HG03469 (cell line): ENCODE measurements around the gene C1orf141.
"Not testable (repeated sequence)": the region's sequence is repeated elsewhere in the genome, so short reads cannot be mapped to it uniquely, and the experiment has no call there.

Experiments
- ATAC-seq: cut with Tn5 transposase; IDR thresholded peaks from one replicate; pipeline ENCODE4 v1.9.1; 2021; ENCODE audit warnings: mild to moderate bottlenecking, moderate library complexity, moderate number of reproducible peaks; ENCODE audit not compliant: unreplicated experiment

Gene C1orf141

GRCh38 chr1:67089685-67090208 lies 45.0 kb downstream of the C1orf141 start:
- no peak for ATAC-seq

GRCh38 chr1:67088440-67088839 lies 46.3 kb downstream of the C1orf141 start:
- no peak for ATAC-seq

- ATAC-seq, result no peak
Measured at GRCh38 chr1:67085326-67085725, 49.4 kb downstream of the C1orf141 start.

- no peak for ATAC-seq
Measured at GRCh38 chr1:67084765-67085318, 49.9 kb downstream of the C1orf141 start.

- no peak for ATAC-seq
Measured at GRCh38 chr1:67078291-67078690, 56.5 kb downstream of the C1orf141 start.

- no peak for ATAC-seq
Measured at GRCh38 chr1:67077593-67077992, 57.2 kb downstream of the C1orf141 start.

- no peak for ATAC-seq
Measured at GRCh38 chr1:67072749-67073148, 62.0 kb downstream of the C1orf141 start.

- ATAC-seq, result not testable (repeated sequence)
Measured at GRCh38 chr1:67067655-67068054, 67.1 kb downstream of the C1orf141 start.

GRCh38 chr1:67062412-67062811 lies 72.4 kb downstream of the C1orf141 start:
- ATAC-seq, result no peak

GRCh38 chr1:67061266-67061665 lies 73.5 kb downstream of the C1orf141 start:
- no peak for ATAC-seq

- no peak for ATAC-seq
Measured at GRCh38 chr1:67060811-67061218, 74.0 kb downstream of the C1orf141 start.

- no peak for ATAC-seq
Measured at GRCh38 chr1:67059346-67059745, 75.4 kb downstream of the C1orf141 start.

DNA sequence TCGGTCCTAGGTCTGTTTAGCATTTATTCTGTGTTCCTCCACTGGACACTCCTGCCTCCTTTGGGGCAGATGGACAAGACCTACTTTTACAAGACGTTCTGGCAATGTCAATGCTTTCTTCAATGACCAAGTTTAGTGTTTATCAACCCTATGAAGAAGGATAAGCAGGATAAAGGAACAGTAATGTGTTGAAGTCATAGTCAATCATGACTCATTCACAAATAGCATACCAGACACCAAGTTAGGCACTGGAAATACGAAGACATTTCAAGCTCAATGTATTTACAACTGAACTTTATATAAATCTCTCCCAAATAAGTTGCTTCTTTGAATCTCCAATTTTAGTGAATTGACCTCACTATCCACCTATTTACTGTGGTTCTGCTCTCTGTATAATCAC lies 76.0 kb downstream of the C1orf141 start:
- ATAC-seq, result no peak

DNA sequence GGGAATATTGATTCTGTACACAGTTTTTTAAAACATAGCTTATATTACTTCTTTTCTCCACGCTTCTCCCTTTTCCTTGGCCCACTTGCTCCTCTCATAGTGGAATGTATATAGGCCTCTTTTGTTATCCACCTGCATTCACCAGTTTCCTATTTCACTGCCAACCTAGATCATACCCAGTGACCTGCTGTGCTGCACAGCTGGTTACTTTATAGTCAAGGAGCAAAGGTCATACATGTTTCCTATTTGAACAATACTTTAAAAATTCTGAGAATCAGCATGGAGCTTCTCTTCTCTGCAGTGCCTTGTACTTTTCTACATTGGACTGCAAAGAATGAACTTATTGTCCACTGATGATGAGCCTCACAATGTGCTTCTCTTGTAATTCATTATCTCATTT lies 76.5 kb downstream of the C1orf141 start:
- ATAC-seq, result no peak

- ATAC-seq, result peak; percentile 65
Measured at GRCh38 chr1:67053785-67054772, 80.7 kb downstream of the C1orf141 start, which contains the start of gene SLC35D1. SLC35D1 (minus strand) TSS chr1:67054148; CDS start chr1:67054013, 135 bp downstream.

DNA sequence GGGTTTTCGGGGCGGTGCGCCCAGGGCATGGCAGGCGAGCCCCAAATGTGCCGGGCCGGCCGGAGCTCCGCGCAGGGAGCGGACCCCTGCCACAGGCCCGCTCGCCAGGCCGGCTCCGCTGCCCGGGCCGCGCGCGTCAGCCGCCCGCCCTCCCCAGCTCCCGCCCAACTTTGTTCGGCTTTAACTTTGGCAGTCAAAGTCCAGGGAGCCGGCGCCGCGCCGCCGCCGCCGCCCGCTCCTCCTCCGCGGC lies 81.3 kb downstream of the C1orf141 start:
- ATAC-seq, result no peak

- ATAC-seq, result peak; percentile 23
Measured at GRCh38 chr1:67052741-67053534, 81.8 kb downstream of the C1orf141 start.

DNA sequence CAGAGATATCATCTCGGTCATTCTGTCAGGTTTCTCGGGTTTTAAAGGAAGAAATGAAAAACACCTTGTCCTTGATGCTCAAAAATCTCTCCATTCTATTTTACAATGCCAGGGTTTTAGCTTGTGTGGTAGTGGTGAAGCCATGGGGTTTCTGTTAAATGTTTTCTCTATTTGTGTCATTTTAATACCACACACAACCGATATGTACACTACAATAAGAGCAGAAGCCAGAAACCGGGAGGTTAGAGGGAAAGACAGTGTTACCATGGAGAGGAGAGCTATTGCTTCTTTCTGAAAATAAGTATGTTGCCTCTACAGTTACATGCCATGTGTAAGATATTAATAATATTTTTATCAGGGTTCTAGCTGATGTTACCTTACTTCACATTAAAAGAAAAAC lies 83.6 kb downstream of the C1orf141 start:
- ATAC-seq, result no peak

DNA sequence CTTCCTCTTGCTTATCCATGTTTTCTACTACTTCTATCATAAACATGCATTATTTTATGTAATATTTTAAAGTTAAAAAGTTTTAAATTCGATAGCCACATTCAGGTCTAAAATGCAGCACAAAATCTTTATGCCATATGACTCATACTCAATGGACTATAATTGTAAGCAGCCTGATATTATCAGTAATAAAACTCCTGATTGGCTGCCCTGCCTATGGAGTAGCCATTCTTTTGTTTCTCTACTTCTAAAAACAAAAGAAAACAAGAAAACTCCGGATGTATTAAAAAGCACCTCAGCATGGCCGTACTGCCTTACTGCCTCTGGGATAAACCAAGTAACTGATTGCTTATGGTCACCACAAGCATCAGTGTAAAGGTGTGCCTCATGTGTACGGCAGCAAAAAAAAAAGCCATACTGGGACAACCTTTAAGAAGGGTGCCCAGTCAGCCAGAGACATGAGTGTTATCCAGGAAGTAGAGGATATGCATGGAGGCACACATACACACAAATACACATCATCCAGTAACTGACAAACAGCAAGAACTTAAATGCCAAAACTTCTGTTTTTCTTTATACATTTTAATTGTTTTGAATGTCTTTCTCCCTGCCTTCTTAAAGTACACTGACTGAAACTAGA lies 90.0 kb downstream of the C1orf141 start:
- ATAC-seq, result peak; percentile 51

- no peak for ATAC-seq
Measured at GRCh38 chr1:67043366-67043765, 91.4 kb downstream of the C1orf141 start.
